ENCODE measurements around the gene RANBP6.

DNA sequence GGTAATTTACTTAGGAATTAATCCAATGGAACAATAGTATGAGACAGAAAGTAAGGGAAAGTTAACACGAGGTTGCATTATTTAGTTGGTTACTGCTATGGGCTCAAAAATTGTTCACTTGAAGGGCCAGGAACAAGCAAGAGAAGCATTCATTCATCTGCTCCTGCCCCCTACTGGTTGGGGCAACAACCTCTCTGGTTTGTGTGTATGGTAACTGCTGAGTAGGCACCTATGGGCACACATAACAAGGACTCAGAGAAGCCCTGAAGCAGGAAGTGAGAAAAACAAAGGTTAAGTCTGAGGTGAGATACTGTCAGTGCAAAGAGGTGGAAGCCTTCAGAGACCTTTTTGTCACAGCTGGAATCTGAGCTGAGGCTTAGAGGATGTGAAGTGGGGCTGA lies 34.4 kb upstream of the RANBP6 start:
- TF ChIP-seq, protein P1, sequence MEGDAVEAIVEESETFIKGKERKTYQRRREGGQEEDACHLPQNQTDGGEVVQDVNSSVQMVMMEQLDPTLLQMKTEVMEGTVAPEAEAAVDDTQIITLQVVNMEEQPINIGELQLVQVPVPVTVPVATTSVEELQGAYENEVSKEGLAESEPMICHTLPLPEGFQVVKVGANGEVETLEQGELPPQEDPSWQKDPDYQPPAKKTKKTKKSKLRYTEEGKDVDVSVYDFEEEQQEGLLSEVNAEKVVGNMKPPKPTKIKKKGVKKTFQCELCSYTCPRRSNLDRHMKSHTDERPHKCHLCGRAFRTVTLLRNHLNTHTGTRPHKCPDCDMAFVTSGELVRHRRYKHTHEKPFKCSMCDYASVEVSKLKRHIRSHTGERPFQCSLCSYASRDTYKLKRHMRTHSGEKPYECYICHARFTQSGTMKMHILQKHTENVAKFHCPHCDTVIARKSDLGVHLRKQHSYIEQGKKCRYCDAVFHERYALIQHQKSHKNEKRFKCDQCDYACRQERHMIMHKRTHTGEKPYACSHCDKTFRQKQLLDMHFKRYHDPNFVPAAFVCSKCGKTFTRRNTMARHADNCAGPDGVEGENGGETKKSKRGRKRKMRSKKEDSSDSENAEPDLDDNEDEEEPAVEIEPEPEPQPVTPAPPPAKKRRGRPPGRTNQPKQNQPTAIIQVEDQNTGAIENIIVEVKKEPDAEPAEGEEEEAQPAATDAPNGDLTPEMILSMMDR (IDR thresholded peaks at IDR 0.05 in 4 of 5, conservative IDR thresholded peaks at IDR 0.05 in 1 of 5) = peak in 1 of 5 experiments; percentile 11
- no peak for TF ChIP-seq POLR2A (IDR thresholded peaks at IDR 0.05)
